ENCODE data around the gene CLEC16A.

CLEC16A gene

DNA sequence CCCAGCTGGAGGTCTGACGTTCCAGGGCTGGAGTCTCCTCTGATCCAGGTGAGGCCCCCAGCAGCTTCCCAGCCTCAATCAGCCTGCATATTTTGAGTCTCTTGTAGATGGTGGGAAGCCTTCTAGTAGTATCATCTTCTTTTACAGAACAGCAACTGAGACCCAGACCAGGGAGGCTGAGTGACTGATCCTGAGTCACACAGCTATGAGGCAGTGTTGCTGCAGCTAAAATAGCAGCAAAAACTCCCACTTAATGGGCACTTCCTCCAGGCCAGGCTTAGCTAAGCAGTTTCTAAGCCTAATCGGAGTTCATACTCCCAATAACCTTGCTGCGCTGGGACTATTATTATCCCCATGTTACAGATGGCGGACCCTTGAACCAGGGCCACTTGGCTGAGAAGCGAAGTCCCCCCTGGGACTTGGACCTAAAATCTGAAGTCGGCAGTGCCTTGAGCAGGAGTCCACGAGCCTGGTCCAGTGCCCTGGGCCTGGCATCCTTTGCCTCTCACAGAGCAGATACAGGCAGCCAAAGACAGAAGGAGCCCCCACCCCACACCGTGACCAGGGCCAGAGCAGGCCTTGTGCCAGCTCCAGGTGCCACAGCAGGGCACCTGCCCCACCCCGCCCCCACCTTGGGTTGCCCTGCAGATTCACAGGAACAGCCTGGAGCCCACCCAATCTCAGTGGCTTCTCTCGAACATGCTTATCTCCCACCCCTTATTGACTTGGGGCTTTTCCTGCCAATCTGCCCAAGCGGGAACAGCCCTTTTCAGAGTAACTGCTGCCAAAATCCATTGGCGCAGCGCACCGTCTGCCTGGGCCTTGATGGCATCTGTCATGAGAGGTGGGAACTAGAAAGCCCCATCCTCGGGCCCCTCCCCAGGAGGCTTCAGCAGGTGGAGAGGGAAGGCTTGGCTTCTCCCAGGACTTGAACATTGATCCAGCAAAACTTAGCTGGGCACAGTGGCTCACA, 246.5 kb downstream of the CLEC16A start:
- no peak overlapping the region for H2AFZ ChIP-seq (ENCODE audit: low read depth)
- no peak overlapping the region for H3K4me2 ChIP-seq
- H3K79me2 ChIP-seq (ENCODE audit: insufficient read depth, low read depth), result no peaks in the 10 kb centered on the region
- no peaks in the 10 kb centered on the region for H3K36me3 ChIP-seq (ENCODE audit: insufficient read depth)
- TF ChIP-seq, protein P1, sequence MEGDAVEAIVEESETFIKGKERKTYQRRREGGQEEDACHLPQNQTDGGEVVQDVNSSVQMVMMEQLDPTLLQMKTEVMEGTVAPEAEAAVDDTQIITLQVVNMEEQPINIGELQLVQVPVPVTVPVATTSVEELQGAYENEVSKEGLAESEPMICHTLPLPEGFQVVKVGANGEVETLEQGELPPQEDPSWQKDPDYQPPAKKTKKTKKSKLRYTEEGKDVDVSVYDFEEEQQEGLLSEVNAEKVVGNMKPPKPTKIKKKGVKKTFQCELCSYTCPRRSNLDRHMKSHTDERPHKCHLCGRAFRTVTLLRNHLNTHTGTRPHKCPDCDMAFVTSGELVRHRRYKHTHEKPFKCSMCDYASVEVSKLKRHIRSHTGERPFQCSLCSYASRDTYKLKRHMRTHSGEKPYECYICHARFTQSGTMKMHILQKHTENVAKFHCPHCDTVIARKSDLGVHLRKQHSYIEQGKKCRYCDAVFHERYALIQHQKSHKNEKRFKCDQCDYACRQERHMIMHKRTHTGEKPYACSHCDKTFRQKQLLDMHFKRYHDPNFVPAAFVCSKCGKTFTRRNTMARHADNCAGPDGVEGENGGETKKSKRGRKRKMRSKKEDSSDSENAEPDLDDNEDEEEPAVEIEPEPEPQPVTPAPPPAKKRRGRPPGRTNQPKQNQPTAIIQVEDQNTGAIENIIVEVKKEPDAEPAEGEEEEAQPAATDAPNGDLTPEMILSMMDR (conservative IDR thresholded peaks at IDR 0.05; ENCODE audit: low read depth, low read length), result no peak
- H3K27ac ChIP-seq, result no peak overlapping the region
- no peak overlapping the region for H3K9ac ChIP-seq
- H3K4me3 ChIP-seq (IDR thresholded peaks at IDR 0.05; ENCODE audit: insufficient read depth, low read depth, low read length), result no peak overlapping the region
- H3K27me3 ChIP-seq (ENCODE audit: insufficient read depth, low read depth), result no peaks in the 10 kb centered on the region
- no peaks in the 10 kb centered on the region for H3K4me1 ChIP-seq (ENCODE audit: low read depth, poor library complexity, severe bottlenecking)
- no peaks in the 10 kb centered on the region for H4K20me1 ChIP-seq (ENCODE audit: insufficient read depth)

DNA sequence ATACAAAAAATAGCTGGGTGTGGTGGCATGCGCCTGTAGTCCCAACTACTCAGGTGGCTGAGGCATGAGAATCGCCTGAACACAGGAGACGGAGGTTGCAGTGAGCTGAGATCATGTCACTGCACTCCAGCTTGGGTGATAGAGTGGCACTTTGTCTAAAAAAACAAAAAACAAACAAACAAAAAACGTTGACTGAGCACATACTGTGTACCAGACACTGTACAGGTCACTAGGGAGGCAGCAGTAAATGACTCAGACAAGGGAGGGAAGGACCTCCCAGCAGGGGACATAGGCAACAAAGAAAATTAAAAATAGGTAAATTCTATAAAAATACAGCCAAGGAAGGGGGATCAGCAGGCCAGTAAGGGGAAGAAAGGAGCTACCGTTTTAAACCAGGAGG, 247.3 kb downstream of the CLEC16A start:
- Histone ChIP-seq H2AFZ (ENCODE audit: low read depth) (no peak overlapping the region), H3K27ac (no peak overlapping the region), H3K79me2 (ENCODE audit: insufficient read depth, low read depth) (no peaks in the 10 kb centered on the region), H3K27me3 (ENCODE audit: insufficient read depth, low read depth) (no peaks in the 10 kb centered on the region), H3K4me1 (ENCODE audit: low read depth, poor library complexity, severe bottlenecking) (no peaks in the 10 kb centered on the region), H3K4me3 (IDR thresholded peaks at IDR 0.05; ENCODE audit: insufficient read depth, low read depth, low read length) (no peak overlapping the region), H3K4me2 (no peak overlapping the region), H4K20me1 (ENCODE audit: insufficient read depth) (no peaks in the 10 kb centered on the region), H3K9ac (no peak overlapping the region), H3K36me3 (ENCODE audit: insufficient read depth) (no peaks in the 10 kb centered on the region)
- TF ChIP-seq, protein P1 (conservative IDR thresholded peaks at IDR 0.05; ENCODE audit: low read depth, low read length), result no peak

DNA sequence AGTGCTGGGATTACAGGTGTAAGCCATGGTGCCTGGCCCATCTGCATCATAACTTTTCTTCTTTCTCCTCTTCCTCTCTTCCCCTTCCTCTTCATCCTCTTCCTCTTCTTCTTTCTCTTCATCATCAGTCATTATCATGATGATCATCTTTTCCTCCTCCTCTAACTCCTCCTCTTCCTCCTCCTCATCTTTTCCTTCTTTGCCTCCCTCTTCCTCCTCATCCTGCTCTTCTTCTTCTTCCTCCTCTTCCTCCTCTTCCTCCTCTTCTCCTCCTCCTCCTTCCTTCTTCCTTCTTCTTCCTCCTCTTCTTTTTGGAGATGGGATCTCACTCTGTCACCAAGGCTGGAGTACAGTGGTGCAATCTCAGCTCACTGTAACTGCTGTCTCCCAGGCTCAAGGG, 249.1 kb downstream of the CLEC16A start:
- H3K79me2 ChIP-seq (ENCODE audit: insufficient read depth, low read depth), result no peaks in the 10 kb centered on the region
- H3K4me3 ChIP-seq (IDR thresholded peaks at IDR 0.05; ENCODE audit: insufficient read depth, low read depth, low read length), result no peak overlapping the region
- H2AFZ ChIP-seq (ENCODE audit: low read depth), result no peak overlapping the region
- H3K27me3 ChIP-seq (ENCODE audit: insufficient read depth, low read depth), result no peaks in the 10 kb centered on the region
- H4K20me1 ChIP-seq (ENCODE audit: insufficient read depth), result no peaks in the 10 kb centered on the region
- H3K4me2 ChIP-seq, result no peak overlapping the region
- TF ChIP-seq, protein P1 (conservative IDR thresholded peaks at IDR 0.05; ENCODE audit: low read depth, low read length), result no peak
- H3K27ac ChIP-seq, result no peak overlapping the region
- no peaks in the 10 kb centered on the region for H3K4me1 ChIP-seq (ENCODE audit: low read depth, poor library complexity, severe bottlenecking)
- no peaks in the 10 kb centered on the region for H3K36me3 ChIP-seq (ENCODE audit: insufficient read depth)
- H3K9ac ChIP-seq, result no peak overlapping the region

DNA sequence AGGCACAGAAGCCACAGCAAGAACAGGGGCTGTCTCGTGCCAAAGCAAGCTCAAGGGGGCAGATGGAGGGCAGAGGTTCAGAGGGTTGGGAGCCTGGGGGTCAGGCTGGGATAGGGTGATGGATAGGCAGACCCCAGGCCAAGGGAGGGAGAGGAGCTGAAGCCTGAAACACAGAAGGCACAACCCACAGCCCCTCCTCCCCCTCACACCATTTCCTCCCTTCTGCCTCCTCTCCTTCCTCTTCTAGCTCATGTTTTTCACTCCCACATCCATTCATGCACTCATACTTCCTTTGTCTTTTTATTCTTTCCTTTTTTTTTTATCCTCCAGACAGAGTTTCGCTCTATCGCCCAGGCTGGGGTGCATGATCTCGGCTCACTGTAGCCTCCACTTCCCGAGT, 250.5 kb downstream of the CLEC16A start:
- no peaks in the 10 kb centered on the region for H3K27me3 ChIP-seq (ENCODE audit: insufficient read depth, low read depth)
- no peak overlapping the region for H3K4me3 ChIP-seq (IDR thresholded peaks at IDR 0.05; ENCODE audit: insufficient read depth, low read depth, low read length)
- no peaks in the 10 kb centered on the region for H3K4me1 ChIP-seq (ENCODE audit: low read depth, poor library complexity, severe bottlenecking)
- no peak overlapping the region for H2AFZ ChIP-seq (ENCODE audit: low read depth)
- H4K20me1 ChIP-seq (ENCODE audit: insufficient read depth), result no peaks in the 10 kb centered on the region
- TF ChIP-seq, protein P1 (conservative IDR thresholded peaks at IDR 0.05; ENCODE audit: low read depth, low read length), result no peak
- no peak overlapping the region for H3K4me2 ChIP-seq
- no peak overlapping the region for H3K27ac ChIP-seq
- no peaks in the 10 kb centered on the region for H3K36me3 ChIP-seq (ENCODE audit: insufficient read depth)
- H3K9ac ChIP-seq, result no peak overlapping the region
- H3K79me2 ChIP-seq (ENCODE audit: insufficient read depth, low read depth), result no peaks in the 10 kb centered on the region
